Natural killer cell (primary cell): ENCODE results near the gene POLR1C. TPM values are rescaled to one million over a fixed set of nuclear protein-coding genes. Genes with fewer than 3 reads are reported as not detected.

Experiments used
- ATAC-seq, 3 donors: fragments of 150-1000 bp in 2 of 3; fragments of 200-7000 bp in 1 of 3; cut with Tn5 transposase; 1 replicate in 1 of 3; 2 replicates in 2 of 3; pipeline ENCODE4 v1.10.0; 2021; ENCODE audit warnings: mild to moderate bottlenecking in 2 of 3, moderate library complexity in 2 of 3
- DNase-seq, 2 donors: peaks; one replicate each; pipeline versions ENCODE4 v3.0.0 to v3.0.0-alpha.2; 2013 to 2021; ENCODE audit warnings: mixed read lengths in 1 of 2
- H3K27ac ChIP-seq: one replicate; pipeline ENCODE4 v1.5.1; 2013; ENCODE audit warnings: mild to moderate bottlenecking, low read length
- H3K27me3 ChIP-seq: one replicate; pipeline ENCODE4 v1.6.1; 2013; ENCODE audit warnings: low read length; ENCODE audit not compliant: control insufficient read depth, insufficient read depth
- H3K36me3 ChIP-seq: one replicate; pipeline ENCODE4 v1.6.1; 2013; ENCODE audit warnings: low read length; ENCODE audit not compliant: control insufficient read depth, insufficient read depth
- H3K4me1 ChIP-seq: one replicate; pipeline ENCODE4 v1.6.1; 2013; ENCODE audit warnings: low read length; ENCODE audit not compliant: control insufficient read depth, insufficient read depth
- H3K4me3 ChIP-seq: one replicate; pipeline ENCODE4 v1.5.1; 2013; ENCODE audit warnings: low read length
- H3K9me3 ChIP-seq: one replicate; pipeline ENCODE4 v1.6.1; 2013; ENCODE audit warnings: low read length; ENCODE audit not compliant: control insufficient read depth, insufficient read depth
- H3K27ac Mint-ChIP-seq, 2 donors: one replicate each; pipeline ENCODE4 v1.8.0; 2022; ENCODE audit warnings: mild to moderate bottlenecking in 2 of 2, mixed read lengths in 2 of 2, moderate library complexity in 1 of 2
- H3K27me3 Mint-ChIP-seq, 2 donors: one replicate each; pipeline ENCODE4 v1.8.0; 2022; ENCODE audit warnings: low read depth in 2 of 2, mixed read lengths in 2 of 2
- H3K36me3 Mint-ChIP-seq: one replicate; pipeline ENCODE4 v1.8.0; 2022; ENCODE audit warnings: mixed read lengths
- H3K4me1 Mint-ChIP-seq, 2 donors: one replicate each; pipeline ENCODE4 v1.8.0; 2022; ENCODE audit warnings: mixed read lengths in 2 of 2
- H3K4me3 Mint-ChIP-seq: one replicate; pipeline ENCODE4 v1.8.0; 2022; ENCODE audit warnings: mild to moderate bottlenecking, moderate library complexity, mixed read lengths
- H3K9me3 Mint-ChIP-seq, 2 donors: one replicate each; pipeline ENCODE4 v1.8.0; 2022; ENCODE audit warnings: mixed read lengths in 2 of 2
- CTCF ChIP-seq: fragments of 200-600 bp; IDR thresholded peaks from one replicate; pipeline ENCODE4 v1.8.0; 2022; ENCODE audit warnings: antibody characterized with exemption
- WGBS: methylation state at CpG from one replicate; pipeline ENCODE4 v1.1.7; 2013; ENCODE audit warnings: missing lambda C conversion rate; ENCODE audit not compliant: insufficient coverage; 5-methylcytosine and 5-hydroxymethylcytosine counted together
- intact Hi-C: fragments of 100-400 bp; cut with micrococcal nuclease; formaldehyde crosslinking; loops from one replicate; pipeline ENCODE4 v1.14.2; 2022
- total RNA-seq, 4 donors: library from RNA; stranded (reverse); fragments of 120-200 nt in 1 of 4; gene quantifications; one replicate each; pipeline versions ENCODE4 v1.2.3 to v1.2.4, GENCODE V29; 2013 to 2022

The POLR1C gene
- total RNA-seq, 3 donors from 2014 or later (not counting 1 experiment from before 2014, with no cell fraction given): 22.3 to 29.3 (median 25.8) TPM

- Mint-ChIP-seq H3K9me3 (no peaks in the 10 kb centered on the region), H3K4me1 (peaks cover under 1 to 1% of the 10 kb centered on the region in 2 donors), H3K27me3 (no peaks in the 10 kb centered on the region), H3K36me3 (no peaks in the 10 kb centered on the region), H3K27ac (peak overlapping the region in 1 of 2 donors; percentile 41), H3K4me3 (no peak overlapping the region)
- 97% methylated on average over 3 of the region's 3 CpGs for WGBS
- H3K36me3 ChIP-seq: peaks cover 61% of the 10 kb centered on the region
- no peak overlapping the region for H3K4me3 ChIP-seq
- H3K27ac ChIP-seq: no peak overlapping the region
- intact Hi-C loops: loop anchor here (10.0 kb wide), 1 partner anchor 266 kb away; no protein-coding TSS in a partner anchor
- no peak for ATAC-seq
- TF ChIP-seq CTCF: no peak
- no peaks in the 10 kb centered on the region for H3K27me3 ChIP-seq
- no peaks in the 10 kb centered on the region for H3K9me3 ChIP-seq
- no peak for DNase-seq
- peaks cover 1% of the 10 kb centered on the region for H3K4me1 ChIP-seq
Measured at GRCh38 chr6:43500921-43501320, 16.0 kb upstream of the POLR1C start.

DNA sequence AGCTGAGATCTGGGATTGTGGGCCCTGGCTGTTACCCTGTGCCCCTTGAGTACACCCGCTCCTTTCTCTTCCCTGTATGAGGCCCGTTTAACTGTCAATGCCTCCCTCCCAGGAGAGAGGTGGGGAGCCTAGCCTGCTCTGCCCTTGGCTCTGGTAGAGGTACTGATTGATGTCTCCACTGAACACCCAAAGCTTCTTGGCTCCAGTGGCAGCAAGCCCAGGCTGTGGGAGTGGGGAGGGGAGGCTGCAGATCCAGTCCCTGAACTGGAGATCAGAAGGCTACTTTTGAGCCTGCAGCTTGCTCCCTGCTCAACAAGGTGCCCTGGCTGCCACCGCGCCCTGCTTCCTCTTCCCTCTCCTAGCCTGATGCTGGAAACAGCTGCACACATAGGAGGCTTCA is 14.2 kb upstream of the POLR1C start:
- Mint-ChIP-seq H3K4me3 (no peak overlapping the region), H3K9me3 (no peaks in the 10 kb centered on the region), H3K36me3 (no peaks in the 10 kb centered on the region), H3K27me3 (no peaks in the 10 kb centered on the region), H3K27ac (peak overlapping the region in 1 of 2 donors; percentile 40), H3K4me1 (peaks cover 0 to 4% of the 10 kb centered on the region in 2 donors)
- intact Hi-C loops: loop anchor here (10.0 kb wide), 1 partner anchor 268 kb away; no protein-coding TSS in a partner anchor
- 94% methylated on average over 4 of the region's 4 CpGs for WGBS
- DNase-seq (no peak), ATAC-seq (no peak)
- no peak for TF ChIP-seq CTCF
- Histone ChIP-seq H3K27ac (no peak overlapping the region), H3K4me1 (peaks cover 4% of the 10 kb centered on the region), H3K4me3 (no peak overlapping the region), H3K9me3 (no peaks in the 10 kb centered on the region), H3K36me3 (peaks cover 63% of the 10 kb centered on the region), H3K27me3 (peaks cover 1% of the 10 kb centered on the region)

DNA sequence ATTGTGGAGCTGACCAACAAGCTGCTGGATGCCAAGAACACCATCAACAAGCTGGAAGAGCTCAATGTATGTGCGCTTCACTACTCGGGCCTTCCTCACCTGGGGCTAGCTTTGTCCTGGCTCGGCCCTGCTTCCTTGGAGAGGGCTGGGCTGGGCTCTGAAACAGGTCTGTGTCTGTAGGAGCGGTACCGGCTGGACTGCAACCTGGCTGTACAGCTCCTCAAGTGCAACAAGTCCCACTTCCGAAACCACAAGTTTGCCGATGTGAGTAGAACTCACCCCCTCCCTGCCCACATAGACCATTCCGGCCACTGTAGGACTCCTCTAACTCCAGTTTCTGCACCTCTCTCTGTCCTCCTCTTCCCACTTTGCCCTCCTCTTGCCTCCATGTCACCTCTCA is 13.4 kb upstream of the POLR1C start:
- Mint-ChIP-seq H3K4me1 (peaks cover 0 to 4% of the 10 kb centered on the region in 2 donors), H3K4me3 (no peak overlapping the region), H3K27me3 (peaks cover under 1 to 1% of the 10 kb centered on the region in 2 donors), H3K36me3 (no peaks in the 10 kb centered on the region), H3K27ac (peak overlapping the region in 1 of 2 donors; percentile 40), H3K9me3 (no peaks in the 10 kb centered on the region)
- no peak for TF ChIP-seq CTCF
- peaks cover 8% of the 10 kb centered on the region for H3K27me3 ChIP-seq
- H3K27ac ChIP-seq: no peak overlapping the region
- intact Hi-C loops: loop anchor here (10.0 kb wide), 1 partner anchor 269 kb away; no protein-coding TSS in a partner anchor
- 93% methylated on average over 8 of the region's 8 CpGs for WGBS
- no peak overlapping the region for H3K4me3 ChIP-seq
- peaks cover 4% of the 10 kb centered on the region for H3K4me1 ChIP-seq
- ATAC-seq: no peak
- H3K36me3 ChIP-seq: peaks cover 63% of the 10 kb centered on the region
- DNase-seq: no peak
- H3K9me3 ChIP-seq: no peaks in the 10 kb centered on the region
